Liver (tissue), 3 donors: Measurements from ENCODE around the gene DNAH1.

Experiments used
- FOXA1 ChIP-seq: IDR thresholded peaks from 2 replicates; pipeline ENCODE4 v1.6.1; 2016; ENCODE audit warnings: antibody characterized with exemption
- HNF4G ChIP-seq: IDR thresholded peaks from 2 replicates; pipeline ENCODE4 v1.6.1; 2016; ENCODE audit warnings: antibody characterized with exemption
- NR2F2 ChIP-seq: IDR thresholded peaks from 2 replicates; pipeline ENCODE4 v1.6.1; 2016; ENCODE audit warnings: antibody characterized with exemption
- RAD21 ChIP-seq, 2 donors: IDR thresholded peaks; 2 replicates each; pipeline ENCODE4 v1.6.1; 2016; ENCODE audit warnings: antibody characterized with exemption in 2 of 2, mild to moderate bottlenecking in 2 of 2
- REST ChIP-seq: IDR thresholded peaks from 2 replicates; pipeline ENCODE4 v1.6.1; 2016; ENCODE audit warnings: antibody characterized with exemption, mild to moderate bottlenecking
- SP1 ChIP-seq: IDR thresholded peaks from 2 replicates; pipeline ENCODE4 v1.6.1; 2018; ENCODE audit warnings: antibody characterized with exemption, mild to moderate bottlenecking
- TAF1 ChIP-seq: conservative IDR thresholded peaks from 2 replicates; pipeline ENCODE4 v1.6.1; 2016; ENCODE audit warnings: antibody characterized with exemption, mild to moderate bottlenecking
- TF ChIP-seq, protein P1 (sequence below): fragments of 150-350 bp; IDR thresholded peaks from 2 replicates; pipeline ENCODE4 v1.5.1; 2017; ENCODE audit warnings: improper control_type of control experiment, low read depth, low read length; ENCODE audit not compliant: missing input control
- TF ChIP-seq, protein P2 (sequence below): IDR thresholded peaks from 2 replicates; pipeline ENCODE4 v1.6.1; 2016; ENCODE audit warnings: antibody characterized with exemption
- TF ChIP-seq, protein P3 (sequence below): IDR thresholded peaks from 2 replicates; pipeline ENCODE4 v1.6.1; 2016; ENCODE audit warnings: antibody characterized with exemption
- donor health status: healthy.
- donor health status: healthy.

DNA sequence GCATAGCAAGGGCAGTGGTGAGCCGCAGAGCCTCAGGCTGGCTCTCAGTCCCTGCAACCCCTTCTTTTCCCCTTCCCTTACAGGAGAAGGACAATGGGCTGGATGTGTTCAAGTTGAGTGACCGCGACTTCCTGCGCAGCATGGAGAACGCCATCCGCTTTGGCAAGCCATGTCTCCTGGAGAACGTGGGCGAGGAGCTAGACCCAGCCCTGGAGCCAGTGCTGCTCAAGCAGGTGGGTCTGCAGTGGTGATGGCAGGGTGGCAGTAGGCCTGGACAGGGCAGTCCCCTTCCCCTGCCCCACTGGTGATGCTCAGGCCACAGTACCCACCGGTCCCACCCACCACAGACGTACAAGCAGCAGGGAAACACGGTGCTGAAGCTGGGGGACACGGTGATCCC lies 75.0 kb downstream of the DNAH1 start:
- TF ChIP-seq, protein P1, sequence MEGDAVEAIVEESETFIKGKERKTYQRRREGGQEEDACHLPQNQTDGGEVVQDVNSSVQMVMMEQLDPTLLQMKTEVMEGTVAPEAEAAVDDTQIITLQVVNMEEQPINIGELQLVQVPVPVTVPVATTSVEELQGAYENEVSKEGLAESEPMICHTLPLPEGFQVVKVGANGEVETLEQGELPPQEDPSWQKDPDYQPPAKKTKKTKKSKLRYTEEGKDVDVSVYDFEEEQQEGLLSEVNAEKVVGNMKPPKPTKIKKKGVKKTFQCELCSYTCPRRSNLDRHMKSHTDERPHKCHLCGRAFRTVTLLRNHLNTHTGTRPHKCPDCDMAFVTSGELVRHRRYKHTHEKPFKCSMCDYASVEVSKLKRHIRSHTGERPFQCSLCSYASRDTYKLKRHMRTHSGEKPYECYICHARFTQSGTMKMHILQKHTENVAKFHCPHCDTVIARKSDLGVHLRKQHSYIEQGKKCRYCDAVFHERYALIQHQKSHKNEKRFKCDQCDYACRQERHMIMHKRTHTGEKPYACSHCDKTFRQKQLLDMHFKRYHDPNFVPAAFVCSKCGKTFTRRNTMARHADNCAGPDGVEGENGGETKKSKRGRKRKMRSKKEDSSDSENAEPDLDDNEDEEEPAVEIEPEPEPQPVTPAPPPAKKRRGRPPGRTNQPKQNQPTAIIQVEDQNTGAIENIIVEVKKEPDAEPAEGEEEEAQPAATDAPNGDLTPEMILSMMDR, result no peak
- TF ChIP-seq TAF1 (no peak), RAD21 (IDR thresholded peaks at IDR 0.05) (no peak), SP1 (no peak), HNF4G (no peak), NR2F2 (no peak), REST (no peak), FOXA1 (no peak)
- TF ChIP-seq, protein P2, sequence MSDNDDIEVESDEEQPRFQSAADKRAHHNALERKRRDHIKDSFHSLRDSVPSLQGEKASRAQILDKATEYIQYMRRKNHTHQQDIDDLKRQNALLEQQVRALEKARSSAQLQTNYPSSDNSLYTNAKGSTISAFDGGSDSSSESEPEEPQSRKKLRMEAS, result no peak
- TF ChIP-seq, protein P3, sequence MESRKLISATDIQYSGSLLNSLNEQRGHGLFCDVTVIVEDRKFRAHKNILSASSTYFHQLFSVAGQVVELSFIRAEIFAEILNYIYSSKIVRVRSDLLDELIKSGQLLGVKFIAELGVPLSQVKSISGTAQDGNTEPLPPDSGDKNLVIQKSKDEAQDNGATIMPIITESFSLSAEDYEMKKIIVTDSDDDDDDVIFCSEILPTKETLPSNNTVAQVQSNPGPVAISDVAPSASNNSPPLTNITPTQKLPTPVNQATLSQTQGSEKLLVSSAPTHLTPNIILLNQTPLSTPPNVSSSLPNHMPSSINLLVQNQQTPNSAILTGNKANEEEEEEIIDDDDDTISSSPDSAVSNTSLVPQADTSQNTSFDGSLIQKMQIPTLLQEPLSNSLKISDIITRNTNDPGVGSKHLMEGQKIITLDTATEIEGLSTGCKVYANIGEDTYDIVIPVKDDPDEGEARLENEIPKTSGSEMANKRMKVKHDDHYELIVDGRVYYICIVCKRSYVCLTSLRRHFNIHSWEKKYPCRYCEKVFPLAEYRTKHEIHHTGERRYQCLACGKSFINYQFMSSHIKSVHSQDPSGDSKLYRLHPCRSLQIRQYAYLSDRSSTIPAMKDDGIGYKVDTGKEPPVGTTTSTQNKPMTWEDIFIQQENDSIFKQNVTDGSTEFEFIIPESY, result no peak
